H54 (cell line): ENCODE data around the gene C11orf98.

Experiments used
- DNase-seq: peaks from one replicate; pipeline ENCODE4 v3.0.0; 2011; ENCODE audit warnings: low spot score, mixed read lengths; ENCODE audit not compliant: insufficient read length
- FAIRE-seq: peaks from 3 replicates; lab custom pipeline; 2011; peaks lifted over from hg19 to GRCh38; lab: Jason Lieb, UNC
- POLR2A ChIP-seq: IDR thresholded peaks from 2 replicates; pipeline ENCODE4 v1.6.1; 2011; ENCODE audit warnings: low read depth, mild to moderate bottlenecking, low read length

C11orf98 gene

DNA sequence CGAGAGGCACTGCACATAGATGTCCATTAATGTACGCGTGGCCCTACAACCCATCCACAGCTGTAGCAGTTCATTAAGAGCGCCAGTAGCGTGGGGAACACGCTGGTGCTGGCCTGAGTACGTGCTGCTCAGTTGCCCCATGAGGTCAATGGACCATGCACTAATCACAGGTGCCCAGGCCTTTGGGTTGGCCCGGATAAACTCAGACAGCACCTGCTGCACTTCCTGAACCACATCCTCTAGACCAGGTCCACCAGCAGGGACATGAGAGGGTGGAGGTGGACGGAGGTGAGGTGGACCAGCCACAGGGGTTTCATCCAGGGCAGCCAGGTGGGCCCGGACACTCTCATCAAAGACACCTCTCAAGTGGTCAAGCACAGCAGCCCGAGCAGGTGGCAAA, 15.5 kb downstream of the C11orf98 start:
- TF ChIP-seq POLR2A: no peak
- DNase-seq (no peak), FAIRE-seq (no peak)

DNA sequence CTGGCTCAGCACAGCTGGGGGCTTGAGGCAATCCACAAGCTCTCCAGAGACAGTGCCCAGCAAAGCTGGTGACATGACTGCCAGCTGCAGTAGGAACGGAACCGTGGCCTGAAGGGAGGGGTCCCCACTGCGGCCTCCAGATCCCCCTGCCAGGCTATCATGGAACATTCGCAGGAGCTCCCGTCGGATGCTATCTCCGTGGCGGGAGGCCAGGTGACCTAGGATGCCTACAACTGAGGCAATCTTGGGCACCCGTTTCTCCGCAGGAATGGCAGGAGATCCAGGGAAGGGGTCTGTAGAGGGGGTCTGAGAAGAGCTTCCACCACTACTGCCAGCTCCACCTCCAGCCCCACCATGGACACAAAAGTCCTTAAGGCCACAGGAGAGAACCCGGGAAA, 16.0 kb downstream of the C11orf98 start:
- no peak for DNase-seq
- no peak for TF ChIP-seq POLR2A
- FAIRE-seq: no peak

DNA sequence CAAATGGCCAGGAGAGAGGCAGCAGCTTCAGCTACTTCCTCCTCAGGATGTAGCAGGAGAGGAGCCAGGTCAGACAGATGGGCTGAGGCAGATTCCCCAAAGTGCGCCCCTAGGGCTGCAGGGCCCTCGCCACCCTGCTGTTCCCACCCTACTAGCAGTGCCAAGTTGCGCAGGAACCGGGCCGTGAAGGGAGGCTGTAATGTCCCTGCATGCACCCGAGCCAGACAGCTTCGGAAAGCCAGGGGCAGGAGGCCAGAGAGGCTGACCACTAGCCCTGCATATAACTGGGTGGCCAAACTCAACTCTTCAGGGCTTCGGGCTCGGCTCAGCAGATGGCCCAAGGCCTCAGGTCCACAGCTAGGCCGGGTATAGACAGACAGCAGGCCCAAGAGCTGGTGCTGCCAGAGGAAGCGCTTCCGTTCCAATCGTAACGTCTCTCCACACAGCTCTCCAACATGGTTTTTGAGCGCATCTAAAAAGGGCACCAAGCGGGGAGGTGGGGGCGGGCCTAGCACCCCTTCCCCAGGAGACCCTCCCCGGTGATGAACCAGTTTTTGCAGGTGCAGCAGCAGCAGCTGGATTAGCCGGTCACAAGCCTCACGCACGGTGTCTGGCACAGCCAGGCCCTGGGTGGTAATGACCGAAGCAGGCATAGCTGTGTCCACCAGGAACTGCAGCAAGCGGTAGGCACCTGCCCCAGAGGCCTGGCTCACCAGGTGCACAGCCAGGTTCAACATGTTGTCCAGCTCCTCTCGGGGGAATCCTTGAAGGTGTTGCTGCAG, 16.6 kb downstream of the C11orf98 start:
- FAIRE-seq (no peak), DNase-seq (no peak)
- no peak for TF ChIP-seq POLR2A

DNA sequence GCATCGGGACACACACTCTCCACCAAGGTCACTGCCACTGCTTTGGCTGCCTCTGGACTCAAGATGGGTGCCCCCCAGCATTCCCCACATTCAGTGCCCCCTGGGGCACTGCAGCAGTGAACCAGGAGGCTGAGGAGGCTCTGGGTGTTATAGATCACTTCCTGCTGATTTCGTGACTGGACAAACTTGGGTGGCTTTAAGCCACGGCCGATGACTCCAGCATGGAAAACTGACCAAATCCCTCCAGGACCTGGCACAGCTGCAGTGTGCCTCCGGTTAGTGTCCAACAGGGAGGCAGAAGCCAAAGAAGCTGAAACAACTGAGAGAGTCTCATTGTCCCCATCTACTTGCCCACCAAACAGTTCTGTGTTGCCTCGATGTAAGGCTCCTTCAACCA, 17.4 kb downstream of the C11orf98 start:
- FAIRE-seq (no peak), DNase-seq (no peak)
- no peak for TF ChIP-seq POLR2A

DNA sequence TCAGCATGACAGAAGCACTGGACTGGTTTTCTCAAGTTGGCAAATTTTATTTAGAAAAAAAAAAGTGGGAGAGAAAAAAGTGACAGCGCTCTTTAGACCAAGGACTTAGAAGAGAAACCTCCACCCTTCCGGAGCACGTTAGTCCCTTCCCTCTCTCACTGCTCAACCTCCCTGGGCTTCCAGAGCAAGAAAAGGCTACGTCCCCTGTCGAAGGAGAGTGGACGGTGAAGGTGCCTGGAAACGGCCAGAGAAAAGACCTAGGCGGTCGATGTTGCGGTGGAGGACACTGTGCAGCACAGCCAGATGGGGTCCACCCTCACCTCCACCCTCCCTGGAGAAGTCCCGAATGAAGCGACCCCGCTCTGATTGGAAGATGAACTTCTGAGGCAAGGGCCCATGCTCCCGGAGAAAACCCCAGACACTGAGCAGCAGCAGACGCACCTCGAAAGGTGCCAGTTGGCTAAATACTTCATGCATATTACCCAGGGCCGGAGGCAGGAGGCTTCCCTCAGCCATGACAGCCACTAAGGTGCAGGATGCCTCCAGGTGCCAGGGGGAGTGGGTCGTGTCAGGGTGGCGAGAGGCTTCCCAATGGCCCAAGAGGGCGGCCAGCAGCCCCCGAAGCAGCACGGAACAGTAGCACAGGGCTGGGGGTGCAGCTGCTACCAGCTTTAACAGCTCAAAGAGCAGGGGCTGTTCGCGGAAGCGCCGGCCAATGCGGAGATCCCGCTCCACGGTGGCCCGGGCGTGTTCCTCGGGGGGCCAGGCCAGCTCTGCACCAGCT, 18.0 kb downstream of the C11orf98 start:
- no peak for DNase-seq
- no peak for FAIRE-seq
- TF ChIP-seq POLR2A: no peak

DNA sequence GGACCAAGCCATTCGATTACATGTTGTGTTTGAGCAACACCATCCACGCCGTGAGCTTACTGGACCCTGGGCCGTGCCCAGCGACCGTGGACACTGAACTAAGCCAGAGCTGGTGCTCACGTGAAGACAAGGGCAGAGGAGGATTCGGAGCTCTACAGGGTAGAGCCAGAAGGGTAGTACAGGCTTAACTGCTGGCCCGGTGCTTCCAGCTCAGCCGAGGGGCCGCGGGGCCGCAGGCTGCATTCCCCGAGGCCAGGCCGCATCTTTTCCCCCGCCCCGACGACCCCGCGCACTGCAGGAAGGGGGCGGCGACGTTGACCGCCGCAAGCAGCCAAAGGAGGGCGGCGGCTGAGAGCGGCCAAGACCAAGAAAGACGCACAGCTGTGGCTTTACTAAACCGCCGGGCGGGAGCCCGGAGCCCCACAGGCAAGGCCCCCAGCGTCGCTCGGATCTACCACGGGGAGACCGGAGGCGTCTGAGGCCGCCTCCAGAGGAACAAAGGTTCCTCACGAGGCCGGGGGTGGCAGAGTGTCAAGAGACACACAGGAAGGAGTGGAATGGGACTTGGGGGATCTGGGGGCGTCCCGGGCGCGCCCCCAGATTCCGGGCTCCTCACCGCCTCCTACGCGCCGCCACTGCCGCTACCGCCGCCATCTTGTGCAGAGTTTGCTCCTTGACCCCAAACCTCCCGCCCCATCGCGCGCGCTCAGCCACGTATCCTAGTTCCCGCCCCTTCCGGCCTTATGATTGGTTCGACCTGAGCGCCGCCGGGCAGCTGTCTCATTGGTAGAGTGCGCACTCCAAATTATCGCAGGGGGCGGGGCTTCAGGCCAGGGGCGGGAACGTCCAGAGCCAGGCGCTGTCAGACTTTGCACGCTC, 18.8 kb downstream of the C11orf98 start, which contains the start of gene GANAB:
GANAB (minus strand) TSS at position 668 of the 879 bp plus-strand sequence; CDS start at position 654, 14 bp downstream.
- DNase-seq (peak; percentile 96), FAIRE-seq (no peak)
- TF ChIP-seq POLR2A: peak; percentile 90

DNA sequence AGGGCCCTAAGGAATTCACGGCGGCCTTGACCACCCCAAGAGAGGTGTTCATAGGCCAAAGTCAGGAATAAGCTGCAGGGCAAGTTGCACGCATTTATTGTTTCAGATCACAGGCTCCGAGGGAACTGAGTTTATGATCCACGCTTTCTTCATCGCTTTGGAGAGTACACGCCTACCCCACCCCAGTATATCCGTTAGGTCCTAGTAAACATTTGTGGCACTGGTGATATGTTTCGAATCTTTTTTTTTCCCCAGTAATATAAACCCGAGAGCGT, 19.4 kb downstream of the C11orf98 start:
- DNase-seq: no peak
- FAIRE-seq: no peak
- no peak for TF ChIP-seq POLR2A

DNA sequence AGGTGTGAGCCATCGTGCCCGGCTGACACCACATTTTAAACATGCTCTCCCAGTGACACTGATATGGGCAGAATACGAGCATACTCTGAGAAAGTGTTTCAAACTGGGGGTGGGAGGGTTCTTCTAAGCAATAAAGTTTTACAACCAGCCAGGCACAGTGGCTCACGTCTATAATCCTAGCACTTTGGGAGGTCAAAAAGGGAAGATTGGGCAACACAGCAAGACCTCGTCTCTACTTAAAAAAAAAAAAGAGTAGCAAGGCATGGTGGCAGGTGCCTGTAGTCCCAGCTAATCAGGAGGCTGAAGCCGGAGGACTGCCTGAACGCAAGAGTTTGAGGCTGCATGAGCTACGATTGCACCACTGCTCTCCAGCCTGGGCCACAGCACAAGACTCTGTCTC, 20.8 kb downstream of the C11orf98 start:
- DNase-seq (no peak), FAIRE-seq (no peak)
- no peak for TF ChIP-seq POLR2A

DNA sequence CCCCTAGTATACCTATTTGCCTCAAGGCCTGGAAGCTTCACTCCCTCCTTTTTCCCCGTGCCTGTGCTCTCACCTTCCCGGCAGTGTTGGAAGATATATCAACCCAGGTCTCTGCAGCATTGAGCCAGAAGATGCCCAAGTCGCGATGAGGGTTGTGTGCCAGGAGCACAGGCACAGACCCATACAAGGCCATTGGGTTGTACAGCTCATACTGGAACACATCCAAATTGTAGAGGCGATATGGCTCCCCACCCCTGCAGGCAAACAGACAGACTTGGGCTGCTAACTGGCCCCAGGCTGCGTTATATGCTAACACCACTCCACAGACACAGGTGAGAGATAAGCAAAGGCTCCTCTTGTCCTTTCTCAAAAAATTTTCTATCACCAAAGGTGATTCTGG, 32.5 kb downstream of the C11orf98 start:
- no peak for FAIRE-seq
- no peak for DNase-seq
- no peak for TF ChIP-seq POLR2A

DNA sequence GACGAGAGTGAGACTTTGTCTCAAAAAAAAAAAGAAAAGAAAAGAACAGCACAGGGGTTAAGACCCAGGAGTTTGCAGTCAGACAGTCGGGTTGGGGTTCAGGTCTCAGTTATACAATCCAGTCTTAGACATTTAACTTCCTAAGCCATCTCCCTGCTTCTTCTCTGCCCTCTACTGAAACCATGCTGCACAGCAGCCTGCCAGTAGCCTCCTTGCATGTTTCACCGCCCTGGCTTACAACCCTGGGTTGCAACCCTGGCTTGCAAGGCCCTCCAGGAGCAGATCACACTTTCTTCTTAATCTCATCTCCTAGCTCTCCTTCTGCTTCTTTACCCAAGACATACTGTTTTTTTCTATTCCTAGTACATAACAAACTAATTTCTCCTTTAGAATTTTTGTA, 37.3 kb downstream of the C11orf98 start:
- TF ChIP-seq POLR2A: no peak
- no peak for FAIRE-seq
- no peak for DNase-seq

DNA sequence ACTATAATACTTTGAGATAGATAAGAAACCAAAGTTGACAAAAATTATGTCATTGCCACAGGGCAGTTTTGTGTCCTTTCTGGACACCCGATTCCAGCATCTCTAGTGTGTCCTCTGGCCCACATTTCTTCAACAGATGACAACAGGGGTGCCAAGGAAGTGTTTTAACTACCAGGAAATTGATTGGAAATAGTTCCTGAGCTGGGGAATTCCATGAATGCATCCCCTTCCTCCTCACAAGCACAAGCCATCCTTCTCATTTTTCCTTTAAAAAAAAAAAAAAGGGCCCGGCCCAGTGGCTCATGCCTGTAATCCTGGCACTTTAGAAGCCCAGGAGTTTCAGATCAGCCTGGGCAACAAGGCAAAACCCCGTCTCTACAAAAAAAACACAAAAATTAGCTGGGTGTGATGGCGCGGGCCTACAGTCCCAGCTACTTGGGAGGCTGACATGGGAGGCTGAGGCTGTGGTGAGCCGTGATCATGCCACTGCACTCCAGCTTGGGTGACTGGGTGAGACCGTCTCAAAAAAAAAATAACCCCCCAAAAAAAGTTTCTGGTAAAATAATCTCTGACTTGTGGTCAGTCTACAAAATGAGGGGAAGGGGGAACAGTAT, 42.4 kb downstream of the C11orf98 start:
- FAIRE-seq (no peak), DNase-seq (no peak)
- TF ChIP-seq POLR2A: no peak

DNA sequence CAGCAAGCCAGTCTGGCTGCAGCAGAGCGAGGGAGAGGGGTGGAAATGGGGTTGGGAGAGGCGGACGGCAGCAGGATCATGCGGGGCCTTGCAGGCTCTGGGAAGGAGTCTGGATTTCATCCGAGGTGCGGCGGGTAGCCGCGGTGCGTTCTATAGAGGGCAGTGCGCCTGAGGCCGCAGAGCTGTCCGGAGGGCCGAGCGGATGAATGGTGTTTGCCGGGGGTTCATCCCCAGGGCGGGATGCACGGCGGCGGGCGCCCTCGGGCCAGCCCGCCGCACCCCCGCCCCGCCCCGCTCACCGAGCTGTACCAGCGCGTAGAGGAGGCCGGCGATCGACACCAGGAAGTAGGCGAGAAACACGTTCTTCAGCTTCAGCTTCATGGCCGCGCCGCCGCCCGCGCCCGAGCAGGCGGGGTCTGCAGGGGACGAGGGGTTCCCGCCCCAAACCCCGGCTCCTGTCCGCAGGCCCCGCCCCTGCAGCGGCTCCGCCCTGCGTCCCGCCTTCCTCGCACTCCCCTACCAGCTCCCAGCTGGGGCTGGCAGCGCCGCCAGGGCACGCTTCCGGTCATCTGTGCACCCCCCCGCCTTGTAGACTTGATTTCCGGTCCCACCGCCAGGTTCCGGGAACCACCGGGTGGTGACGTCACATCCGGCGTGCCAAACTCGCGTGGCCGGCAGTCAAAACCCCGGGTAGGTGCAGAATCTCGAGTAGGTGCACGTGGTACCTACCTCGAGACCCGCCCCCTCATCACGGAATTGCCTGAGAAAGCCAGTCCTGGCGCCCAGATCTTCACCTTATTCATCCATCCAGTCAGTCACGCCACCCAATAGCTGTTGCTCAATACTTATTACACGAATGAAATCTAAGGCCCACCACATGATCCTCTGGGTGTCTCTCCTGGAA, 43.2 kb downstream of the C11orf98 start, which contains the start of gene B3GAT3:
B3GAT3 (minus strand) TSS at position 420 of the 904 bp plus-strand sequence; CDS start at position 381, 39 bp downstream.
- FAIRE-seq: no peak
- peak; percentile 80 for TF ChIP-seq POLR2A
- DNase-seq: peak; percentile 97
